ENCODE measurements around the gene ZBTB16. TPM values are rescaled to one million over a fixed set of nuclear protein-coding genes. Genes with fewer than 3 reads are reported as not detected.

ZBTB16 gene
- total RNA-seq, 1 donor from 2014 or later, result 21.9 TPM

GRCh38 chr11:114027391-114027790, 32.1 kb upstream of the ZBTB16 start:
- no peaks in the 10 kb centered on the region for H3K9me3 Mint-ChIP-seq (ENCODE audit: low read depth)
- no peak for DNase-seq (ENCODE audit: low spot score)
- H3K27me3 Mint-ChIP-seq (ENCODE audit: low read depth), result peaks cover 47% of the 10 kb centered on the region

GRCh38 chr11:114027926-114028325, 31.6 kb upstream of the ZBTB16 start:
- Mint-ChIP-seq H3K27ac (ENCODE audit: unreplicated experiment) (no peak overlapping the region), H3K36me3 (ENCODE audit: low read depth) (no peaks in the 10 kb centered on the region), H3K9me3 (ENCODE audit: low read depth) (no peaks in the 10 kb centered on the region), H3K4me3 (ENCODE audit: unreplicated experiment) (no peak overlapping the region), H3K4me1 (ENCODE audit: low read depth) (peaks cover 23% of the 10 kb centered on the region), H3K27me3 (ENCODE audit: low read depth) (peaks cover 43% of the 10 kb centered on the region)
- TF ChIP-seq CTCF (IDR thresholded peaks at IDR 0.05), result peak; percentile 67
- no peak for DNase-seq (ENCODE audit: low spot score)

More at GRCh38 chr11:114027391-114027790, 32.1 kb upstream of the ZBTB16 start:
- TF ChIP-seq CTCF (IDR thresholded peaks at IDR 0.05), result no peak
- H3K27ac Mint-ChIP-seq (ENCODE audit: unreplicated experiment), result no peak overlapping the region
- H3K36me3 Mint-ChIP-seq (ENCODE audit: low read depth), result no peaks in the 10 kb centered on the region
- no peak overlapping the region for H3K4me3 Mint-ChIP-seq (ENCODE audit: unreplicated experiment)
- H3K4me1 Mint-ChIP-seq (ENCODE audit: low read depth), result peaks cover 23% of the 10 kb centered on the region

- peaks cover 44% of the 10 kb centered on the region for H3K27me3 Mint-ChIP-seq (ENCODE audit: low read depth)
- DNase-seq (ENCODE audit: low spot score), result no peak
- no peak overlapping the region for H3K4me3 Mint-ChIP-seq (ENCODE audit: unreplicated experiment)
- H3K36me3 Mint-ChIP-seq (ENCODE audit: low read depth), result no peaks in the 10 kb centered on the region
- no peak for TF ChIP-seq CTCF (IDR thresholded peaks at IDR 0.05)
- H3K9me3 Mint-ChIP-seq (ENCODE audit: low read depth), result no peaks in the 10 kb centered on the region
- H3K27ac Mint-ChIP-seq (ENCODE audit: unreplicated experiment), result no peak overlapping the region
- peaks cover 10% of the 10 kb centered on the region for H3K4me1 Mint-ChIP-seq (ENCODE audit: low read depth)
Observed at GRCh38 chr11:114031246-114031966, 28.1 kb upstream of the ZBTB16 start.

GRCh38 chr11:114031967-114032320, 27.6 kb upstream of the ZBTB16 start:
- H3K27me3 Mint-ChIP-seq (ENCODE audit: low read depth), result peaks cover 42% of the 10 kb centered on the region
- no peaks in the 10 kb centered on the region for H3K9me3 Mint-ChIP-seq (ENCODE audit: low read depth)
- H3K36me3 Mint-ChIP-seq (ENCODE audit: low read depth), result no peaks in the 10 kb centered on the region
- H3K4me3 Mint-ChIP-seq (ENCODE audit: unreplicated experiment), result no peak overlapping the region
- H3K4me1 Mint-ChIP-seq (ENCODE audit: low read depth), result peaks cover 16% of the 10 kb centered on the region
- H3K27ac Mint-ChIP-seq (ENCODE audit: unreplicated experiment), result no peak overlapping the region
- DNase-seq (ENCODE audit: low spot score), result no peak
- no peak for TF ChIP-seq CTCF (IDR thresholded peaks at IDR 0.05)

- no peaks in the 10 kb centered on the region for H3K36me3 Mint-ChIP-seq (ENCODE audit: low read depth)
- no peak for DNase-seq (ENCODE audit: low spot score)
Observed at GRCh38 chr11:114033066-114033465, 26.4 kb upstream of the ZBTB16 start.

More at GRCh38 chr11:114033066-114033465, 26.4 kb upstream of the ZBTB16 start:
- Mint-ChIP-seq H3K4me3 (ENCODE audit: unreplicated experiment) (no peak overlapping the region), H3K27ac (ENCODE audit: unreplicated experiment) (no peak overlapping the region), H3K9me3 (ENCODE audit: low read depth) (no peaks in the 10 kb centered on the region), H3K27me3 (ENCODE audit: low read depth) (peaks cover 33% of the 10 kb centered on the region), H3K4me1 (ENCODE audit: low read depth) (peaks cover 17% of the 10 kb centered on the region)
- TF ChIP-seq CTCF (IDR thresholded peaks at IDR 0.05), result no peak
